Activated CD4-positive, CD25-positive, alpha-beta regulatory T cell (primary cell): ENCODE measurements around the gene DCAF4.
A peak's percentile ranks its signal among the peaks of the same experiment; 100 is the strongest.

ENCODE experiments used
- DNase-seq, 4 experiments: peaks; one replicate each; lab custom pipeline; 2025; lab: John Stamatoyannopoulos, UW

DCAF4 gene

GRCh38 chr14:72926292-72927028, at the start of gene DCAF4:
DCAF4 (plus strand) TSS chr14:72926464; CDS start chr14:72937979, 11,515 bp downstream.
- peak; percentile 76 to 89 (median 87) for DNase-seq

- no peak for DNase-seq
Measured at GRCh38 chr14:72876710-72877063, 49.6 kb upstream of the DCAF4 start.

DNA sequence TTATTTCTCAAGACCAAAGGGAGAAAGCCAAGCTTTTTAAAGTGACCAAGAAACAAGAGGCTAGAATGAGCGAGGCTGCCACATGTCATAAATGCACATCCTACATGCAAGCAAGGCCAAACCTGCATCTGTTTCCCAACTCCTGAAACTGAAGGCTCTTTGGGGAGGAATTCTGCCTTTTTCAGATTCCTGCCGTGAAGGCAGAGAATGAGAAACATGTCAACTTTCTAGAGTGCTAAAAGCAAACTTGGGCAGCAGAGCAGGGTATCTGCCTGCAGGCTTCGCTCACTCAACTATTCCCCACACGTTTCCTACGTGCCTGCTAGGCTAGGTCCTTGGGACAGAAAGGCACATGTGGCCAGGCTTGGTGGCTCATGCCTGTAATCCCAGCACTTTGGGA, 47.5 kb upstream of the DCAF4 start:
- no peak for DNase-seq

DNA sequence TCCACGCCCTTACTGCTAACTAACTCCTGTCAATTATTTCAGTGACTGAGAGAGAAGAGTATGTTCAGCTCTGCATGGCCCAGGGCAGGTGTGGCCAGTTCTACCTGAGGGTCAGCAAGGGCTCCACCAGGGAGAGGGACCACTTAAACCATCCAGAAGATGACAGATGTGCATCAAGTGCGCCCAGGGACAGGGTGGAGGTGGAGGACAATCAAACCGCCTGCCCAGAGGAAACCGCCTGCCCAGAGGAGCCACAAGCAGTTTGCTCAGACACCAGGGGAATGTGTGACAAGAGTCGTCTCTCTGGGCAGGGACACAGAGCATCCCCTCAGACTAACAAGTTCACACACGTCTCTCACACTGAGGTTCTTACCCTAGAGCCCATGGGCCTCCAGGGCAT, 46.8 kb upstream of the DCAF4 start:
- DNase-seq = no peak

- DNase-seq = no peak
Measured at GRCh38 chr14:72880164-72880563, 46.1 kb upstream of the DCAF4 start.

DNA sequence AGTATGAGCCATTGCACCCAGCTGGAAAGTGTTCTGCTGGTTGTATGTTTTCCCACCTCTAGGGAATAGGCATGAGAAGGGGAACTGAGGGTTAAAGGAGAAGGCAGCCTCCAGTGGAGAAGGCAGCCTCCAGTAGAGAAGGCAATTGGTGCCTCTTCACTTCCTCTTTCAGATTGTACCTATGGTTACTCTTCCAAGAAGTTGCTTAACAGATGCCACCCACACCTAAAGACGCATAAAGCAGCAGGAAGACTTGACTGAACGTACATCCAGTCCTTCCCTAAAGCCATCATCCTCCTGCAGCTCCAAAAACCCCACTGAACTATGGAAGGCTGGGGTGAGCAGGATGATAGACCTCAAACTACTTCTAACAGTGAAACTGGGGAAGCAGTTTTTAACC, 45.4 kb upstream of the DCAF4 start:
- DNase-seq = no peak

DNA sequence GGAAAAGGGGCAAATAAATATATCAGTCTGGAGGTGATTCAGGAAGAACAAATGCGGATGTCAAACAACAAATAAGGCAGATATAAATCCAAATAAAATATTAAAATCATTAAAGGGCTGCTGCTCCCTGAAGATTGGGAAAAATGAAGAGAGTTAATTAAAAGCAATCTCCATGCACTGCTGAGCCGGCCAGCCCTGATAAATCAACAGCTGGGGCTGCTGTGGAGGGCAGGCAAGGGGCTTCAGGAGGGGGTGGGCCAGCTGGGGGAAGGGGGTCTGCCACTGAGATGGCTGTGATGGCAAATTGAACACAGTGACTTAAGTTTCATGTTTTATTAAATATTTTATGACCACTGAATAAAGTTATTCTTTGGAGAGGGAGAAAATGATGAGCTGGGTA, 44.7 kb upstream of the DCAF4 start:
- no peak for DNase-seq

GRCh38 chr14:72882047-72882446, 44.2 kb upstream of the DCAF4 start:
- no peak for DNase-seq

- DNase-seq = no peak
Measured at GRCh38 chr14:72882463-72882862, 43.8 kb upstream of the DCAF4 start.

DNA sequence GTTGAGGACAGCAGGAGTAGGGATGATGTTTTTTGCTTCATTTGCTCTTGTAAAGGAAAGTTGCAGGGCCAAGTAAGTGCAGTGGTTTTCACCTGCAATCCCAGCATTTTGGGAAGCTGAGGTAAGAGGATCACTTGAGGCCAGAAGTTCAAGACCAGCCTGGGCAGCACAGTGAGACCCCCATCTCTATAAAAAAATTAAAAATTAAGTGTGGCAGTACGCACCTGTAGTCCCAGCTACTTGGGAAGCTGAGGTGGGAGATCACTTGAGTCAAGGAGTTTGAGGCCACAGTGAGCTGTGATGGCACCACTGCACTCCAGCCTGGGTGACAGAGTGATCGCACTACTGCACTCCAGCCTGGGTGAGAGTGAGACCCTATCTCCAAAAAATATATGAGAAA, 43.2 kb upstream of the DCAF4 start:
- no peak for DNase-seq

DNA sequence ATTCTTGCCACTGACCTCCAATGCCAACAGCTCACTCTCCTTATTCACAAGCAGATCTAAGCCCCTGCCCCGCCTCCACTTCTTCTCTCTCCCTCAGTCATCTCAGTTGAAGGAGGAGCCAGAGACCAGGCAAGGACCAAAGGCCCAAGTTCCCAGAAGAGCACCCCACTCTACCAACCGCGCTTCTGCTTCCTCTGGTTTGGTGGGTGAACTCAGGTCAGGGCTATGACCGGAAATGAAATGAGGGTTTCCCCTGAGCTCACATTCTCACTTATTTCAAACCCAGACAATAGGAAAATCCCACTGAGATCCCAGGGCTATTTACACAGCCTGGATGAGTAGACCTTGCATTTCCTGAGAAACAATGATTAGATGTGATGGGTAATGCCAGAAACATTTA, 42.3 kb upstream of the DCAF4 start:
- DNase-seq = no peak

GRCh38 chr14:72884386-72884785, 41.9 kb upstream of the DCAF4 start:
- DNase-seq = no peak

- DNase-seq = no peak
Measured at GRCh38 chr14:72887514-72887913, 38.8 kb upstream of the DCAF4 start.

DNA sequence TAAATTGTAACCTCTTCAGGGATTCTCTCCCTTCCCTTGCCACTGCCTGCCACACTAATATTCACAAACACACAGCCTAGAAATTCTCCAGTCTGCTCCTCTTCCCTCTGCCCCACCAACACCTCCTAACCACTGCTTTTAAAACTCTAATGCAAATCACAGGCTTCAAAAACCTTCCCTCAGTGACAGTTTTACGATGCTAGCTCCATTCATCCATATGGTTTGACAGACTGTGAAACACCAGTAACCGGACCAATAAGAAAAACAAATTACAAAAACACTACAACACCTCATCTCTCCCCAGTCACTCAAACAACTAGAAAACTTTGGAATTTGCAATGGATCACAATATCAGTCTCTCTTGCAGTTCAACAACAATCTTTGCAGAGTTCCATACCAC, 38.1 kb upstream of the DCAF4 start:
- DNase-seq = no peak

GRCh38 chr14:72888636-72889201, 37.5 kb upstream of the DCAF4 start:
- no peak for DNase-seq

DNA sequence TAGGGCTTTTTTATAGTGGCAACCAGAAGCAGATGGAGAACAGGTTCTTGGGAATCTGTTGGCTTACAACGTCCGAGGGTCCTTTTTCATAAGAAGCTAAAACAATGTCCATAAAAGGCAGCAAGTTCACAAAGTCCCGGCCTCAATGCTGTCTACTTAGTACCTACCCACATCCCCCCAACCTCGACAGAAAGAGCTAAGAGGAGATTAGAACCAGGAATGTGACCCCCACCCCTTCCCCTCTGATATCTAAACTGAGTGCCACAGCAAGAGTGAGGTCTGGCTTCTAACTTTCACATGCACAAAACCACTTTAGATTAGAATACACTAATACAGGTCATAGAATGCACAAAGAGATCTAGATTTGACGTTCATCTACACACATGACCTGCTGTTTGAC, 36.9 kb upstream of the DCAF4 start:
- no peak for DNase-seq

GRCh38 chr14:72891666-72892102, 34.6 kb upstream of the DCAF4 start:
- no peak for DNase-seq

- DNase-seq = no peak
Measured at GRCh38 chr14:72892103-72892878, 34.0 kb upstream of the DCAF4 start.

DNA sequence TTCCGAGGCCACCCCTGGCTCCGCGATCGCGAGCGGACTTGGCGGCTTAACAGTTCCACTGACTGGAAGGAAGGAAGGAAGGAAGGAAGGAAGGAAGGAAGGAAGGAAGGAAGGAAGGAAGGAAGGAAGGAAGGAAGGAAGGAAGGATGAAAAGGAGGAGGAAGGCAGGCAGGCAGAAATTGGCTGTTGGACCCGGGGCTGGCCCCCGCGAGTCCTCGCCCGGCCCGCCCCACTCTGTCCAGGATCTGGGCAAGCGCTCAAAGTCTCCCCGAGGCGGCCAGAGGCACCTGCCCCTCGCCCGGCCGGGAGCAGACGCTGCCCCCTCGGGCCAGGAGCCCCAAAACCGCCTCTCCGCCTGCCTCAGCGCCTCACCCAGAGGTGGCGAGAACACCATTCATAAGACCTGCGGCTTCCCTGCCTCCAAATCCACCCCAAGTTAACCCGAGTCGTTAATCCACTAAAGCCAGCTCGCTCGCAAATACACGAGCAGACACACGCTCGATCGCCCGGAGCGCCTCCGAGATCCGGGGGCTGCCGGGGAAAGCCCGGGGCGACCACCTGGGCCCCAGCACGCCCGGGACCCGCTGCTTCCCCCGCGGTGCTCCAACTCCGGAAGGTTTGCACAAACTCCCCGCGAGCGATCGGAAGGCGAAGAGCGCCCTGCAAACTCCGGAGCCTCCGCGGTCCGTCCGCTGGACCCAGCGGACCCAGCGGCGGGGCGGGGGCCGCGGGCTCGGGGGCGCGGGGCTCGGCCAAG, 33.2 kb upstream of the DCAF4 start:
- no peak for DNase-seq

DNA sequence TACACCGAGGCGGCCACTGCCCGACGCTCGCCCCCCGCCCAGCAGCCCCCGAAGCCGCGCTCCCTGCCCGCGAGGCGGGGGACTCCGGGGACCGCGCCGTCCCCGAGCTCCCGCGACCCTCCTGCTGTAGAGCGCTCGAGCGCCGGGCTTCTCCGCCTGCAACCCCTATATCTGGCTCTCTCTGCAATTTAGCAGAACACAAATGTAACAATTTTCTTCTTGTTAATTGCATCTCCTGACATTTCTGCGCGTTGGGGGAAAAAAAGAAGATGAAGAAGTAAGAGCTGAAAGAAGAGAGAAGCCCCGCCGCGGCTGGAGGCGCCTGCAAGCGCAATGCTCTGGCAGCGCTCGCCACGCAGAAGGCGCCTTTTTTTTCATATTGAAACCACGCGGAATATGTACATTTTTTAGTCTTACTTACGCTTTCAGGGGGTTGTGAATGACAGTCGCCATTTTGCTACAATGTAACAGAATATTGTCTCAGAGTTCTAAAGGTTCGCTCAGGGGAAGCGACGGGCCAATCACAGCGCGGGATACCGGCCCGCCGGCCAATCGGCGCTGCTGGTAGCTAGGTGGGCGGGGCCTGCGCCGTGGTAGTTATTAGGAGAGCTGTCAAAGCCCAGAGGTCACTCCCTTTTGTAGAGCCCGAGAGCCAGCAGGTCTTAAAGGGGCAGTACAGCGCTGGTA, 32.5 kb upstream of the DCAF4 start, which contains the start of gene DPF3:
TSS of gene DPF3 (minus strand) at position 466 of the 687 bp plus-strand sequence. CDS start at position 453, 13 bp downstream.
- DNase-seq = peak; percentile 76 to 85 (median 80)

DNA sequence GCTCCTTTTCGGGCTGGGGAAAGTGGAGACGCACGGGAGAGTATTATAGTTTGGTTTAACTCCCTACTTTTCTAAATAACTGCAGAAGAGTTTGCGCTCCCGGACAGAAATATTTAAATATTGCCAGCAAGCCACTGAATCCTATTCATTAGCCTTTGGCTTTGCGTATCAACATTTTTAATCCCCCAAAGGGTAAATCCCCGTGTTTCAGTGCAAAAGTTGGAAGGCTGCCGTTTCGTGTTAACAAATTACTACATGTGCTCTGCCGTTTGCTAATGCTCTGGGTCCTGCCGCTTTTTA, 32.0 kb upstream of the DCAF4 start:
- no peak for DNase-seq
